Glomerular visceral epithelial cell (primary cell): ENCODE data around the gene CHST4.
A peak's percentile ranks its signal among the peaks of the same experiment; 100 is the strongest.
"Not testable (repeated sequence)": the region's sequence is repeated elsewhere in the genome, so short reads cannot be mapped to it uniquely, and the experiment has no call there.

Source experiments
- DNase-seq: peaks from one replicate; pipeline ENCODE4 v3.0.0-alpha.2; 2016; ENCODE audit errors: extremely low spot score

Gene CHST4

DNA sequence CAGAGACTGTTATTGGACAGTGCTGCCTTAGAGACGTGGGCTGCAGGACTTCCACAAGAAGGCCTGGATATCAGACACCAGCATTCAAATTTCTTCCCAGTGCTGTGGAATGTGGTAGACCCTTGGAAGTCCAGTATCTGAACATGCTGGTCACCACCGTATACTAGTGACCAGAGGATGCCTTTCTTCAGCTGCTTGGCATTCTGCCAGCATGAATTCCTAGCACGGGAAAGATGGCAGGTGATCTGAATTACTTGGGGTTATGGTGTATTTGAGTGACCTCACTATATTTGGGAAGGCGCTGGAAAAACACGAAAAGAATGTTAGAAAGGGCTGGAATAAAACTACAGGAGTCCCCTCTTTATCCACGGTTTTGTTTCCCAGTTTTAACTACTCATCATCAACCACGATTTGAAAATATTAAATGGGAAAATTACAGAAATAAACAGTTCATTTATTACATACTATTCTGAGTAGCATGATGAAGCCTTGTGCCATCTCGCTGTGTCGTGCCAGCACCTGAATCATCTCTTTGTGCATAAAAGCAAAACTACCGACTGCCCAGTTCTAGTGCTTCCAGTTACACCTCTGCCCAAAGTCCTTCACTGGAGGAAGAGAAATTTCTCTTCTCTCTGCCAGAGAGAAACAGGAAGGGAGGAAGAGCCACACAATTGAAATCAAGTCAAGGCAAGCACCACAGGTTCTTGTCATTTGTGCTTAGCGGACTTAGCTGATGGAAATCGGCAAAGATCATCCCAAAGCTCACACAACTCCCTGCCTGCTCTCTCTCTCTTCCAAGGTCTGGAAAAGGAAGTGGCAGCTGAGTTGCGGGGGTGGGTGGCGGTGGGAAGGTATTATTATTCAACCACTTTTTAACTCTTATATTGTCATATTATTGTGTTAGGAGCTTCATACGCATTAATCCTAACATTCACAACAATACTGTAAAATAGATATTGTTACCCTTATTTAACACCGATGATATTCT is 1.4 kb upstream of the CHST4 start:
- no peak for DNase-seq

GRCh38 chr16:71528257-71528656 is 2.0 kb downstream of the CHST4 start:
- no peak for DNase-seq

DNA sequence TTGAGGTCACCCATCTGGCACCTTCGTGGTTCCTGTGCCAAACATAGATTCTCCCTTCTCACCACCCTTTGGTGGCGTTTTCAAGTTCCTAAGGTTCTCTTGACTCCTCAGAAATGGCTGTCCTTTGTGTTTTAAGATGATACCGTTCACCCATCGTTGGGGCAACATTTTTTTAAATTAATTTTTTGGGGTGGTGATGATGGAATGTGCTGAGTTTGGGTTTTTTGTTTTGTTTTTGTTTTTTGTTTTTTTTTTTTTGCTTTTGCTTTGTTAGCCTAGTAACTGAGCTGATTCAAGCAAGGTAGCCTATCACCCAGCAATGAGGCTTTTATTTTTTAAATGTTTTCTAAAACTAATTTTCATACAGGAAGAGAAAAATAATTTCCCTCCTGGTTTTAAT is 2.6 kb downstream of the CHST4 start:
- no peak for DNase-seq

GRCh38 chr16:71532366-71532765 is 6.1 kb downstream of the CHST4 start:
- DNase-seq = no peak

- no peak for DNase-seq
Measured at GRCh38 chr16:71536752-71537499, 10.7 kb downstream of the CHST4 start.

DNA sequence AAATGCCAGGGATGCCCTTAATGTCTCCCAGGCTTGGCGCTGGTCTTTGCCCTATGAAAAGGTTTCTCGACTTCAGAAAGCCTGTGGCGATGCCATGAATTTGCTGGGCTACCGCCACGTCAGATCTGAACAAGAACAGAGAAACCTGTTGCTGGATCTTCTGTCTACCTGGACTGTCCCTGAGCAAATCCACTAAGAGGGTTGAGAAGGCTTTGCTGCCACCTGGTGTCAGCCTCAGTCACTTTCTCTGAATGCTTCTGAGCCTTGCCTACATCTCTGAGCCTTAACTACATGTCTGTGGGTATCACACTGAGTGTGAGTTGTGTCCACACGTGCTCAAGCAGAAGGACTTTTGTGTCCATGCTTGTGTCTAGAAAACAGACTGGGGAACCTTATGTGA is 11.4 kb downstream of the CHST4 start:
- DNase-seq = peak; percentile 16

DNA sequence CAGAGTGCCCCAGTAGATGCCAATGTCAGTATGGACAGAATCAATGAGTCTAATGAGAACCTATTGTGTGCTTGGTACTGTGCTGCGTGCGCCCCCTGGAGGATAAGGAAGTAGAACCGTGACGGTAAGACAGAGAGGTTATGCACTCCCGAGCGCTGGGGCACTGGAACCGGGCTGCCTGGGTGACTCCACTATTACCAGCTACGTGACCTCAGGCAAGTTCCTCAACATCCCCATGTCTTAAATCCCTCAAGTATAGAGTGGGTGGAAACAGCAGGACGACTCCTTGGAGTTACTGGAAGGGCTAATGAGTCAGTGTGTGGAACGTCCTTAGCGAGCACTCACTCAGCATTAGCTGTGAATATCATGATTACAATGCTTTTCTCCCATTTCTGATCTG is 16.2 kb downstream of the CHST4 start:
- DNase-seq = no peak

GRCh38 chr16:71547168-71547567 is 20.9 kb downstream of the CHST4 start:
- no peak for DNase-seq

DNA sequence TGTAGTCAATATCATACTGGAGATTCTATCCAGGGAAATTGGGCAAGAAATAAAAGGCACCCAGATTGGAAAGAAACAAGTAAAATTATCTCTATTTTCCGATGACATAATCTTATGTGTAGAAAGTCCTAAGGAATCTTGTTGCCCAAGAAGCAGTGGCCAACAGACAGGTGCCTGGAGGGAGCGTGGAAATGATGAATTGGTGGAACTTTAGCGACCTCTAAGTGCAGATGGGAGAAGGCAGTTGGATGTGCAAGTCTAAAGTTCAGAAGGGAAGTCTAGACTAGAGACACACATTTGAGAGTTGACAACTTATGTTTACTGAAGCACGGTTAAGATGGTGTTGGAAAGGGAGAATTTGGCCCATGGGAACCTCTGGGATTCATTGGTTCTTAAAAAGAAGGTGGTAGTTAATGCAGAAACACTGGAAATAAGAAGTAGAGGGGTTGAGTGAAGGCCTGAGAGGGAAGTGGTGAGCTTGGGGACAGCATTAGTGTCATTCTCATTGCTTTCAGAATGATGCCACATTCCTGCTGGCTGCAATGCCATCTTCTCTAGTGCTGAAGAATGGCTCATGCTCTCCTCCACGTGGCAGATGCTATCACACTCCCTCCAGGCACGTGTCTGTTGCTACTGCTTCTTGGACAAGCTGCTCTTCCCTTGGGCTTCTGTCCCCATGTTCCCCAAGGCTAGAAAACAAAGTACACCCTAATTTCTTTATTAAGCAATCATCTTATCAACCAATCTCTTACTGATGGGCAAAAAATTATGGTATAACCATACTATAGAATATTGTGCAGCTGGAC is 26.7 kb downstream of the CHST4 start:
- DNase-seq = no peak

- DNase-seq = no peak
Measured at GRCh38 chr16:71555230-71555891, 29.1 kb downstream of the CHST4 start.

- DNase-seq = no peak
Measured at GRCh38 chr16:71557299-71557698, 31.1 kb downstream of the CHST4 start.

- no peak for DNase-seq
Measured at GRCh38 chr16:71557954-71558582, 31.8 kb downstream of the CHST4 start.

DNA sequence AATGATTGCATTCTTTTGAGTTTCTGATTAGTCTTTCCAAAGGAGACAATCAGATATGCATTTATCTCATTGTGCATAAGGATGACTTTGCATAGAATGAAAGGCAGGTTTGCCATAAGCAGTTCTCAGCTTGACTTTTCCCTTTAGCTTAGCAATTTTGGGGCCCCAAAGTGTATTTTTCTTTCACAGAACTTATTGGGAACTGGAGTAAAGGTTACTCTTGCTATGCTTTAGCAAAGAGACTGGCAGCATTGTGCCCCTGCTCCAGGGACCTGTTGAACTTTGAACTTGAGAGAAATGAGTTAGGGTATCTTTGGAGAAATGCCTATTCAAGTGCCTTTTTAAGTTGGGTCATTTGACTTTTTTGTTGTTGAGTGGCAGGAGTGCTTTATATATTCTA is 33.6 kb downstream of the CHST4 start:
- no peak for DNase-seq

- DNase-seq = not testable (repeated sequence)
Measured at GRCh38 chr16:71561886-71562285, 35.7 kb downstream of the CHST4 start.

GRCh38 chr16:71562552-71562951 is 36.3 kb downstream of the CHST4 start:
- no peak for DNase-seq

GRCh38 chr16:71564335-71564967 is 38.2 kb downstream of the CHST4 start:
- DNase-seq = no peak

GRCh38 chr16:71565812-71566700 is 39.8 kb downstream of the CHST4 start:
- DNase-seq = no peak

DNA sequence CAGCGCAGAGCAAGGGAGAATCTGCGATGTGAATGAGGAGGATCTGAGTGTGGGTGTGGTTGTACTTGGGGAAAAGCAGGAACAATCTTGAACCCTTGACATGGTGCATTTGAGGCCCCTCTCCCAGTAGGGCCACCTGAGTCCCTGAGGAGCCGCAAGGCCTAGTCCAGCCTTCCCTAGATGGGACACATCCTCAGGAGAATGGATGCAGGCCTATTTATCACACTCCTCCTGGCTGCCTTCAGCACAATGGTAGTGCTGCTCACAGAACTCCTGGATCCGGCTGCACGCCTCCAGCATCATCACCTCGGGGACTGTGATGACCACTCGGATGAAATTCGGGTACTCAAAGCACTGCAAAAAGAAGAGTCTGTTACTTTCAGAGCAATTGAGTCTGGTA is 41.7 kb downstream of the CHST4 start:
- DNase-seq = no peak

- no peak for DNase-seq
Measured at GRCh38 chr16:71568551-71568950, 42.3 kb downstream of the CHST4 start.

DNA sequence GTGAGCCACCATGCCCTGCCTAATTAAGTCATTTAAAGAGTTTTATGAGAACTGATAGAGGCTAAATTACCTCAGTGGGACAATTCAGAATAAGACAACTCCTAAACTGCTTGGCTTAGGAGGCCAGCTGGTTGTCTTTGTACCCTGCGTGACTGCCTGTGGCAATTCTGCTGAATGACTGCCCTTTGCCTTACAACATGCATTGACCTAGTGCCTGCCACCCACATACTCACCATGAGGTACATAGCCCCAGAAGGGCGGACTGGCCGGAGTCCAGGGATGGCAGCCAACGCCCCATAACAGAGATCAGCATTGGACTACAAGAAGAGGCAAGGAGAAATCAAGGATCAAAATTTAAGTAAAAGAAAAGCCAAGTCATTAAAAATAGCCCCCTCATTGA is 43.4 kb downstream of the CHST4 start:
- DNase-seq = no peak
